ENCODE measurements around the gene RAB5B.
A peak's percentile ranks its signal among the peaks of the same experiment; 100 is the strongest.

RAB5B gene

GRCh38 chr12:55931780-55932550 is 41.9 kb upstream of the RAB5B start:
- Histone ChIP-seq H3K79me2 (peaks cover 12% of the 10 kb centered on the region), H3K9me3 (ENCODE audit: control insufficient read depth, low read length) (no peaks in the 10 kb centered on the region), H3K4me2 (ENCODE audit: low read length) (peak overlapping the region; percentile 96), H3K27ac (peak overlapping the region; percentile 60), H3K9ac (no peak overlapping the region), H3K4me1 (peaks cover 7% of the 10 kb centered on the region), H2AFZ (peak overlapping the region; percentile 92), H3K36me3 (ENCODE audit: control insufficient read depth, insufficient read depth, low read length) (no peaks in the 10 kb centered on the region), H3K4me3 (ENCODE audit: low read depth, low read length) (peak overlapping the region; percentile 58), H3K27me3 (ENCODE audit: control insufficient read depth, insufficient read depth, low read length) (no peaks in the 10 kb centered on the region)
- TF ChIP-seq CTCF (IDR thresholded peaks at IDR 0.05) = no peak

- Histone ChIP-seq H2AFZ (peak overlapping the region; percentile 92), H3K36me3 (ENCODE audit: control insufficient read depth, insufficient read depth, low read length) (no peaks in the 10 kb centered on the region), H3K27ac (no peak overlapping the region), H3K4me1 (peaks cover 7% of the 10 kb centered on the region), H3K79me2 (peaks cover 12% of the 10 kb centered on the region), H3K4me3 (ENCODE audit: low read depth, low read length) (peak overlapping the region; percentile 58), H3K4me2 (ENCODE audit: low read length) (peak overlapping the region; percentile 96), H3K27me3 (ENCODE audit: control insufficient read depth, insufficient read depth, low read length) (no peaks in the 10 kb centered on the region), H3K9ac (no peak overlapping the region), H3K9me3 (ENCODE audit: control insufficient read depth, low read length) (no peaks in the 10 kb centered on the region)
- no peak for TF ChIP-seq CTCF (IDR thresholded peaks at IDR 0.05)
These were observed 41.3 kb upstream of the RAB5B start for GRCh38 chr12:55932551-55932910.

- Histone ChIP-seq H3K79me2 (peaks cover 12% of the 10 kb centered on the region), H3K4me1 (peaks cover 7% of the 10 kb centered on the region), H3K9ac (no peak overlapping the region), H3K27ac (no peak overlapping the region), H3K4me3 (ENCODE audit: low read depth, low read length) (no peak overlapping the region), H2AFZ (no peak overlapping the region), H3K27me3 (ENCODE audit: control insufficient read depth, insufficient read depth, low read length) (no peaks in the 10 kb centered on the region), H3K4me2 (ENCODE audit: low read length) (peak overlapping the region; percentile 96), H3K36me3 (ENCODE audit: control insufficient read depth, insufficient read depth, low read length) (no peaks in the 10 kb centered on the region), H3K9me3 (ENCODE audit: control insufficient read depth, low read length) (no peaks in the 10 kb centered on the region)
- no peak for TF ChIP-seq CTCF (IDR thresholded peaks at IDR 0.05)
These were observed 40.6 kb upstream of the RAB5B start for GRCh38 chr12:55933169-55933798.

- no peaks in the 10 kb centered on the region for H3K27me3 ChIP-seq (ENCODE audit: control insufficient read depth, insufficient read depth, low read length)
- H3K9me3 ChIP-seq (ENCODE audit: control insufficient read depth, low read length) = no peaks in the 10 kb centered on the region
- peaks cover 7% of the 10 kb centered on the region for H3K4me1 ChIP-seq
- no peak overlapping the region for H2AFZ ChIP-seq
- H3K4me3 ChIP-seq (ENCODE audit: low read depth, low read length) = no peak overlapping the region
- no peak overlapping the region for H3K4me2 ChIP-seq (ENCODE audit: low read length)
- no peak overlapping the region for H3K27ac ChIP-seq
- peaks cover 7% of the 10 kb centered on the region for H3K79me2 ChIP-seq
- no peak overlapping the region for H3K9ac ChIP-seq
- no peaks in the 10 kb centered on the region for H3K36me3 ChIP-seq (ENCODE audit: control insufficient read depth, insufficient read depth, low read length)
- no peak for TF ChIP-seq CTCF (IDR thresholded peaks at IDR 0.05)
These were observed 39.8 kb upstream of the RAB5B start for GRCh38 chr12:55933799-55934742.

Measured in parathyroid adenoma (tissue), 2 donors.